Mesodermal cell (in vitro differentiated cells): ENCODE data around the gene EPHA3.

Source experiments
- H3K27ac ChIP-seq: 2 replicates; pipeline ENCODE4 v1.7.0; 2013; ENCODE audit warnings: mild to moderate bottlenecking, low read depth, low read length, moderate library complexity; ENCODE audit not compliant: severe bottlenecking
- H3K36me3 ChIP-seq: 2 replicates; pipeline ENCODE4 v1.7.1; 2013; ENCODE audit warnings: mild to moderate bottlenecking, low read length, moderate library complexity; ENCODE audit not compliant: control insufficient read depth, insufficient read depth
- H3K4me1 ChIP-seq: one replicate; pipeline ENCODE4 v1.7.1; 2013; ENCODE audit warnings: mild to moderate bottlenecking, low read length; ENCODE audit not compliant: insufficient read depth, control insufficient read depth, poor library complexity, severe bottlenecking
- H3K4me3 ChIP-seq: 2 replicates; pipeline ENCODE4 v1.7.0; 2013; ENCODE audit warnings: low read length, control low read depth, mild to moderate bottlenecking; ENCODE audit not compliant: insufficient read depth, poor library complexity, severe bottlenecking; ENCODE audit errors: extremely low read depth
- H3K9me3 ChIP-seq: 2 replicates; pipeline ENCODE4 v1.7.1; 2013; ENCODE audit warnings: mild to moderate bottlenecking, low read length, moderate library complexity; ENCODE audit not compliant: control insufficient read depth
- WGBS, 2 experiments: methylation state at CpG; one replicate each; pipeline ENCODE4 v1.1.5; 2013; ENCODE audit warnings: missing lambda C conversion rate in 2 of 2; ENCODE audit not compliant: insufficient coverage in 2 of 2; 5-methylcytosine and 5-hydroxymethylcytosine counted together

The EPHA3 gene

GRCh38 chr3:89180334-89180733 lies 72.9 kb downstream of the EPHA3 start:
- Histone ChIP-seq H3K9me3 (no peaks in the 10 kb centered on the region), H3K4me1 (no peaks in the 10 kb centered on the region), H3K27ac (peak overlapping the region; percentile 23), H3K4me3 (no peak overlapping the region), H3K36me3 (no peaks in the 10 kb centered on the region)
- WGBS, 2 experiments, result 40% methylated on average over 1 of the region's 2 CpGs; no CpG with 5 or more reads in 1 of the 2 experiments

- H3K4me1 ChIP-seq, result no peaks in the 10 kb centered on the region
- H3K4me3 ChIP-seq, result no peak overlapping the region
- 80 to 100% methylated on average over 1 of the region's 1 CpG for WGBS, 2 experiments
- no peaks in the 10 kb centered on the region for H3K36me3 ChIP-seq
- H3K27ac ChIP-seq, result no peak overlapping the region
- no peaks in the 10 kb centered on the region for H3K9me3 ChIP-seq
Observed at GRCh38 chr3:89182056-89182455, 74.6 kb downstream of the EPHA3 start.

GRCh38 chr3:89184151-89184995 lies 77.0 kb downstream of the EPHA3 start:
- H3K4me1 ChIP-seq, result no peaks in the 10 kb centered on the region
- no peak overlapping the region for H3K4me3 ChIP-seq
- H3K27ac ChIP-seq, result no peak overlapping the region
- H3K9me3 ChIP-seq, result no peaks in the 10 kb centered on the region
- H3K36me3 ChIP-seq, result no peaks in the 10 kb centered on the region
- no CpG with 5 or more reads among the region's 4 CpGs for WGBS, 2 experiments

DNA sequence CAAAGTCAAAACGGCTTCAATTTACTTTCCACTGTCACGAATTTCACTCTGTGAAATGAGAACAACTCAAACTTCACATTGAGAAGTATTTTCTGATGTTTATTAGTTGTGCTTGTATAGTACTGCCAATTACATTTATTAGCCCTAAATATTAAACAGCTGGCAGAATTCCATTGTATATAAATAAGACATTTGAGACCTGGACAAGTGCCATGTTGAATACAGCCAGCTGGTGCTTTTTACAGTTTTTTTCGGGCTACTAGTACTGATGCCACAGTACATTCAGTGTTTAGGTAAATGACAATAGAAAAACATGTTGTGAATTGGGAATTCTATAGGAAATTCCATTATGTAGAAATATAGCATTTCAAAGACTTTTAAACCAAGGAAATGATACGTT lies 79.0 kb downstream of the EPHA3 start:
- Histone ChIP-seq H3K4me3 (no peak overlapping the region), H3K4me1 (no peaks in the 10 kb centered on the region), H3K9me3 (no peaks in the 10 kb centered on the region), H3K27ac (no peak overlapping the region), H3K36me3 (no peaks in the 10 kb centered on the region)
- WGBS, 2 experiments, result 100% methylated on average over 1 to 2 of the region's 4 CpGs

DNA sequence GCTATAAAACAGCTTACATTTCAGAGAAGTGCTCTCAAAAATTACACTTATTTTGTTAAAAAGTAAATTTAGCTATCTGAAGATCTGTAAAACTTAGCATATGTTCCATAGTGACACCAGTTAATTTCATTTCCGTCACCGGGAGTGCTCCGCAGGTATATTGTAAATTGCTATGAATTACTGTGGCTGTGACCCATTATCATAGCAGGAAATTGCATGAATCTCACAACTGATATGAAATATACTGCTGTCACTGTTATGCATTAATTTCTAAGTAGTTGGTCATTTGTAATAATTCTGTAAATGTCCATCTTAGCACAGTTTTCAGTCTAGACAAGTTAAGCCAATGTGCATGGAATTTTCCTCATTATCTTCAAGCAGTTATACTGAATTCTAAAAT lies 91.2 kb downstream of the EPHA3 start:
- Histone ChIP-seq H3K4me3 (no peak overlapping the region), H3K36me3 (no peaks in the 10 kb centered on the region), H3K4me1 (no peaks in the 10 kb centered on the region), H3K27ac (no peak overlapping the region), H3K9me3 (no peaks in the 10 kb centered on the region)
- no CpG with 5 or more reads among the region's 3 CpGs for WGBS, 2 experiments

DNA sequence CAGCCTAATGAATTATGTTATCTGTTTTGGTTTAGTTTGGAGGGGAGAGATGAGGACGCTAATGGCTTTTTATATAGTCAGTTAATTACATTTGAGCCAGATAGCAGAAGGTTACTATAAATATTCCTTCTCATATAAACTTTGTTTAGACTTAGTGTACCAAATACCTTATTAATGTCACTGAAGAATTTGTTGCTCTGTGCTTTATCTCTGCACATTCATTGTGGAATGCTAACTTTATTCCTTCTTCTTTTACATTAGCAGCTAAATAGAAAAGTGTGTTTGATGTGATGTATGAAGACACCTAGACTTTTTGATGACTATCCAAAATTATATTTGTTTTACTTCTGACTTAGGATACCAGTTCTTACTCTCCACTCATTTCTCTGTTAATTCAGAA lies 105.2 kb downstream of the EPHA3 start:
- Histone ChIP-seq H3K9me3 (no peaks in the 10 kb centered on the region), H3K4me1 (no peaks in the 10 kb centered on the region), H3K36me3 (no peaks in the 10 kb centered on the region), H3K4me3 (no peak overlapping the region), H3K27ac (no peak overlapping the region)
- WGBS, 2 experiments, result no CpG with 5 or more reads among the region's 1 CpG

DNA sequence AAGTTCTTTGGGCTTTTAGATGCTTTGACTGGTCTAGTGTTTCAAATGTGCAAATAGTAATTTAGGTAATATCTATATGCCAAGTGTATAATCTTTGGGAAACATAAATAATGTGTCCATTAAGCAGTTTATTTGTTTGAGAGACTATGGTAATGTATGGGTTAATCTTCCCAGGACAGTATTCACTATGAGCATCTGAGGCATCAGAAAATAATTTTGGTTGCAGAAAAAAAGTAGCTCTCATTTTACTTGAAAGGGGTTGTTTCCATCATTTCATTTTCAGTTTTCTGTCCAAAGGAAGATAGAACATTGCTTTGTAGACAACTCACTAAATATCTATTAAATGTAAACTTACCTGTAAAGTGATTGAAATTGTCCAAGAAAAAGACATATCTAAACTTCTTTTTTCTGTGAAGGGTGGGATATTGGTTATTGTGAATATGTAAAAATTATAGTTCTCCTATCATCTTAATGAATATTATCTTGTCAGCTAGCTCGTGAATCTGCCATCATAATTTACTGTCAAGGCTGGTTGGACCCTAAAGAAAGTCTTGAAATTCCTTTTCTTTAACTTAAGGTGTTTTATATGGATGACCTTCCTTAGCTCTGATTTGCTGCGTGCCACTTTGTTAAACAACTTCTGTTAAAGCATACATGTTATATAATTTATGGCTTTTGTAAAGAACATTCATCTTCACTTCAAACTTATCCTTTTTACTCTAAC lies 108.8 kb downstream of the EPHA3 start:
- H3K4me1 ChIP-seq, result no peaks in the 10 kb centered on the region
- H3K4me3 ChIP-seq, result no peak overlapping the region
- no peaks in the 10 kb centered on the region for H3K9me3 ChIP-seq
- no peaks in the 10 kb centered on the region for H3K36me3 ChIP-seq
- H3K27ac ChIP-seq, result no peak overlapping the region
- WGBS, 2 experiments, result no CpG with 5 or more reads among the region's 2 CpGs

DNA sequence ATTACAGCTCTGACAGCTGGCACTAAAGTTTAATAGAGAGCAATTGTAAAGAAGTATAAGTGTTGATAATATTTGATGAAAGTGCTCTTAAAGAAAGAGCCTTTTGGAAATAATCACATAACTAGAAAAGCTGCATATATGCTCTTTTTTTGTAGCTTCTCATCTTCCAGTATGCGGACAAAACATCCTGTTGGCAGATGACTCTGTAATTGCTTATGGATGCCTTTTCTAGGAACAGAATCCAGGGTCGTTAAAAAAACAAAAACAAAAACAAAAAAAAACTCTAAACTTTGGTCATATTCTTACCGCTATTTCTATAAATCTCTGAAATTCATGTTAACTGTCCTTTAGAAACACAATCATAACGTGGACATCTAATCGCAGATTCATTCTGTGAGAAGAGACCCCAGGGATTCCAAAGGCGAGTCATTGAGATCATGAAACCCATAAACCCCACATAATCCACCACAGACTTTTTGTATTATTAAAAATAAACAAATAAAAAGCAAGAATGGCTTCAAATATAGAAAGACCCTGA lies 109.8 kb downstream of the EPHA3 start:
- no peaks in the 10 kb centered on the region for H3K9me3 ChIP-seq
- H3K27ac ChIP-seq, result no peak overlapping the region
- H3K4me1 ChIP-seq, result no peaks in the 10 kb centered on the region
- no peak overlapping the region for H3K4me3 ChIP-seq
- WGBS, 2 experiments, result 76 to 100% methylated on average over 3 of the region's 6 CpGs
- no peaks in the 10 kb centered on the region for H3K36me3 ChIP-seq

- Histone ChIP-seq H3K36me3 (no peaks in the 10 kb centered on the region), H3K4me3 (no peak overlapping the region), H3K27ac (no peak overlapping the region), H3K4me1 (no peaks in the 10 kb centered on the region), H3K9me3 (no peaks in the 10 kb centered on the region)
- WGBS, 2 experiments, result 100% methylated on average over 1 of the region's 1 CpG; no CpG with 5 or more reads in 1 of the 2 experiments
Observed at GRCh38 chr3:89221924-89222323, 114.5 kb downstream of the EPHA3 start.

DNA sequence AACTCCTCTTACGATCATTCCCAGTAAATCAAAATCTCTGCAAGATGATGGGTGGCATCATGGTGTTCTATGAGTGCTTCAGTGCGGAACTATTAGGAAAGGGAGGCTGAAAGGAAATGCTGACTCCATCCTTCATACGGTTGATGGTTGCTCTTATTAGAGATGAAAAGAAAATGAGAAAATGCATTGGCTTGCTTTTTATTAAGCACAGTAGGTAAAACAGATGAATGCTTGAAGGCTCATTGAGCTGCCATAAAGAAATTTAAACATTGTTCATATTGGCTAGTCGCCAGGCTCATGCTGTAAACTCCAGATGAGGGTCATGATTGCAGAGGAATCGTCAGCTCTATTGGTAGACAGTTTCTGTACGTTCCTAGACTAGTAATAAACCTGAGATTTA lies 115.8 kb downstream of the EPHA3 start:
- WGBS, 2 experiments, result 94 to 98% methylated on average over 2 to 4 of the region's 6 CpGs
- no peaks in the 10 kb centered on the region for H3K9me3 ChIP-seq

More for the DNA sequence above, 115.8 kb downstream of the EPHA3 start:
- no peaks in the 10 kb centered on the region for H3K36me3 ChIP-seq
- H3K4me3 ChIP-seq, result no peak overlapping the region
- H3K4me1 ChIP-seq, result no peaks in the 10 kb centered on the region
- H3K27ac ChIP-seq, result no peak overlapping the region
